ENCODE data around the gene TMEM184A. TPM values are rescaled to one million over a fixed set of nuclear protein-coding genes. Genes with fewer than 3 reads are reported as not detected.

The TMEM184A gene
- total and polyA plus RNA-seq, 2 experiments from 2014 or later = 0.18 to 0.66 TPM

- Histone ChIP-seq H3K4me3 (no peak overlapping the region), H3K79me2 (replicated peaks; ENCODE audit: insufficient read depth) (no peaks in the 10 kb centered on the region), H3K27ac (ENCODE audit: low read depth) (no peak overlapping the region), H3K4me2 (no peak overlapping the region), H3K36me3 (ENCODE audit: insufficient read depth) (no peaks in the 10 kb centered on the region), H3F3A (replicated peaks; ENCODE audit: low read depth) (no peaks in the 10 kb centered on the region), H2AFZ (no peak overlapping the region), H3K9me2 (ENCODE audit: insufficient read depth) (no peaks in the 10 kb centered on the region), H3K4me1 (ENCODE audit: insufficient read depth) (no peaks in the 10 kb centered on the region), H4K20me1 (replicated peaks; ENCODE audit: insufficient read depth) (no peaks in the 10 kb centered on the region), H3K27me3 (ENCODE audit: insufficient read depth) (no peaks in the 10 kb centered on the region)
- Mint-ChIP-seq H3K9me3 (peaks cover 15% of the 10 kb centered on the region), H3K4me1 (peaks cover 7% of the 10 kb centered on the region; the same call in 1 of the 3 replicates), H3K36me3 (ENCODE audit: low read depth) (peaks cover 14% of the 10 kb centered on the region; the same call in 1 of the 3 replicates), H3K27ac (no peak overlapping the region), H3K4me3 (no peak overlapping the region), H3K27me3 (ENCODE audit: insufficient read depth, low read depth, poor library complexity) (peaks cover 13% of the 10 kb centered on the region)
- DNase-seq (ENCODE audit: low spot score) (no peak), ATAC-seq (no peak)
- TF ChIP-seq ETS1 (IDR thresholded peaks at IDR 0.05) (no peak), ZNF462 (CRISPR knock-in tag; IDR thresholded peaks at IDR 0.05) (no peak), NANOG (IDR thresholded peaks at IDR 0.05; ENCODE audit: borderline replicate concordance) (no peak), STAT1 (IDR thresholded peaks at IDR 0.05; ENCODE audit: unreplicated experiment) (no peak), REST (IDR thresholded peaks at IDR 0.05; ENCODE audit: unreplicated experiment) (no peak), CREB1 (CRISPR knock-in tag; IDR thresholded peaks at IDR 0.05; ENCODE audit: low read depth) (no peak), JUNB (IDR thresholded peaks at IDR 0.05; ENCODE audit: unreplicated experiment) (no peak), CTCF (conservative IDR thresholded peaks at IDR 0.05; ENCODE audit: low read depth in 2 of 2) (no peak), POLR2AphosphoS5 (IDR thresholded peaks at IDR 0.05; ENCODE audit: low read depth) (no peak), EZH2phosphoT487 (IDR thresholded peaks at IDR 0.05; ENCODE audit: unreplicated experiment) (no peak), ZNF331 (CRISPR knock-in tag; IDR thresholded peaks at IDR 0.05; ENCODE audit: low read depth) (no peak), ZNF114 (CRISPR knock-in tag; IDR thresholded peaks at IDR 0.05) (no peak), EZH2 (IDR thresholded peaks at IDR 0.05; ENCODE audit: low read depth, unreplicated experiment) (no peak)
Observed at GRCh38 chr7:1590887-1591286, 34.9 kb upstream of the TMEM184A start.
